HL-60/S4 (cell line): Measurements from ENCODE around the gene LCOR.
"Not testable (repeated sequence)": the region's sequence is repeated elsewhere in the genome, so short reads cannot be mapped to it uniquely, and the experiment has no call there.

Experiments used
- in situ Hi-C: fragments of 300-500 bp; cut with MboI; formaldehyde crosslinking; loops from 2 replicates; pipeline ENCODE4 v1.14.3; 2022; ENCODE audit warnings: low sequenced_read_pairs

LCOR gene

DNA sequence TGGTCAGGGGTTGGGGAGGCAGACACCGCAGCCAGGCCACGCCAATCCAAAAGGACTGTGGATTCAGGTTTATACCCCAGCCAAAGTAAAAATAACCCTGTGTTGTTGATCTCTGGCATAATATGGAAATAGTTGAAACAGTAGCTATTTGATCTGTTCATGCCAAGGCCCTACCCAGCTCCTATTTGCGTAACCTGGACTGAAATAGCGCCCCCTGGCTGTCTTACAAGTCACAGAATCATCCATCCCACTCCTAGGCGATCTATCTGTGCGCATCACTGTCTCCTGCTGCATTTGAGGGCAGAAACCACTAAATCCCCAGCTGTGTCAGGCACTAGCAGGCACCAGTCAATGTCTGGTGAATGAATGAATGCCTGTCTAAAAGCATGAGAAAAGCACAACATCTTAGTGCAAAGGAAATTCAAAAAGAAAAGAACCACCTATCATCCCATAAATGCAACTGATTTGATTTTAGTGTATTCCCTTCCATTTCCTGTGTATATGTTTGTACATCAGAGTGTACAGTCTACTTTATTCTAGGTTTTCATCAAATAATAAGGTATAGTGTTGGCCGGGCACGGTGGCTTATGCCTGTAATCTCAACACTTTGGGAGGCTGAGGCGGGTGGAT lies 193.6 kb downstream of the LCOR start:
- in situ Hi-C loops = no loop called here

DNA sequence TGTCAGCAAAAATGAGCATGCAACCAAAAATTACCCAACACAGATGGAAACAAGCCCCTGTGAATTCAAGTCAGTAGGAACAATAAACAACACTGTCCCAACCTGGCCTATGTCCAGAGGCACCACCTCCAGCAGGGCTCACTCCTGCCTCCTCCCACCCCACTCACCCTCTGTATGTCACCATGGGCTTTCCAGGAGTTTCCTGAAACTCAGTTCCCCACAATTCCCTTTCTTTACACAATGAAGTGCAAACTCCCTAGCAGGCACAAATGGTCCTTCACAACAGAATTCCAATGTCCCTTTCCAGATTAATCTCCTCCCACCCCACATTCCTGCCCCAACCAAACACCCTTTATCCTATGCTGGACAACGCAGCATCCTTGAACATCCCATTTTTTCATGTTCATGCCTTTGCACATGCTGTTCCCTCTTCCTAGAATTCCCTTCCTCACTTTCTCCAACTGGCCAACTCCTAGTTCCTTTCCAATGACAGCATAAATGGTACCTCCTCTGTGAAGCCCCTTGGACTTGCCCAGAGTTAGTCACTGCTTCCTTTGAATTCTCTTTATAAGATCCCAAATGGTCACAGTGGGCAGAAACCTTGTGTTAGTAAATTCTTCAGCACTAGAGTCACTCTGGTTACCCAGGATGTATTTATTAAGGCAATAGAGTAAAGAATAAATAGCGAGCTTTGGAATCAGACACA lies 196.2 kb downstream of the LCOR start:
- in situ Hi-C loops = no loop called here

GRCh38 chr10:97028832-97029178 lies 196.7 kb downstream of the LCOR start:
- in situ Hi-C loops = no loop called here

- in situ Hi-C loops = no loop called here
These were observed 197.2 kb downstream of the LCOR start for GRCh38 chr10:97029271-97029670.

- in situ Hi-C loops = no loop called here
These were observed 198.8 kb downstream of the LCOR start for GRCh38 chr10:97030894-97031293.

- in situ Hi-C loops = no loop called here
These were observed 199.4 kb downstream of the LCOR start for GRCh38 chr10:97031459-97031858.

- in situ Hi-C loops = no loop called here
These were observed 200.5 kb downstream of the LCOR start for GRCh38 chr10:97032624-97033023.

DNA sequence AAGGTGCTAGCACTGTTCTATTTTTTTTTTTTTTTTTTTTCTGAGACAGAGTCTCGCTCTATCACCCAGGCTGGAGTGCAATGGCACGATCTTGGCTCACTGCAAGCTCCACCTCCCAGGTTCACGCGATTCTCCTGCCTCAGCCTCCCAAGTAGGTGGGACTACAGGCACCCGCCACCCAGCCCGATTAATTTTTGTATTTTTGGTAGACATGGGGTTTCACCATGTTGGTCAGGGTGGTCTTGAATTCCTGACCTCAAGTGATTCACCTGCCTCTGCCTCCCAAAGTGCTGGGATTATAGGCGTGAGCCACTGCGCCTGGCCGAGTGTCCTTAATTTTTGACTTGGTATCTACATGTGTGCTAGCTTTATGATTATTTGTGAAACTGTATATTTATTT lies 201.7 kb downstream of the LCOR start:
- in situ Hi-C loops = not testable (repeated sequence)

GRCh38 chr10:97034301-97034700 lies 202.2 kb downstream of the LCOR start:
- in situ Hi-C loops = no loop called here

- in situ Hi-C loops = no loop called here
These were observed 203.1 kb downstream of the LCOR start for GRCh38 chr10:97034958-97035769.

DNA sequence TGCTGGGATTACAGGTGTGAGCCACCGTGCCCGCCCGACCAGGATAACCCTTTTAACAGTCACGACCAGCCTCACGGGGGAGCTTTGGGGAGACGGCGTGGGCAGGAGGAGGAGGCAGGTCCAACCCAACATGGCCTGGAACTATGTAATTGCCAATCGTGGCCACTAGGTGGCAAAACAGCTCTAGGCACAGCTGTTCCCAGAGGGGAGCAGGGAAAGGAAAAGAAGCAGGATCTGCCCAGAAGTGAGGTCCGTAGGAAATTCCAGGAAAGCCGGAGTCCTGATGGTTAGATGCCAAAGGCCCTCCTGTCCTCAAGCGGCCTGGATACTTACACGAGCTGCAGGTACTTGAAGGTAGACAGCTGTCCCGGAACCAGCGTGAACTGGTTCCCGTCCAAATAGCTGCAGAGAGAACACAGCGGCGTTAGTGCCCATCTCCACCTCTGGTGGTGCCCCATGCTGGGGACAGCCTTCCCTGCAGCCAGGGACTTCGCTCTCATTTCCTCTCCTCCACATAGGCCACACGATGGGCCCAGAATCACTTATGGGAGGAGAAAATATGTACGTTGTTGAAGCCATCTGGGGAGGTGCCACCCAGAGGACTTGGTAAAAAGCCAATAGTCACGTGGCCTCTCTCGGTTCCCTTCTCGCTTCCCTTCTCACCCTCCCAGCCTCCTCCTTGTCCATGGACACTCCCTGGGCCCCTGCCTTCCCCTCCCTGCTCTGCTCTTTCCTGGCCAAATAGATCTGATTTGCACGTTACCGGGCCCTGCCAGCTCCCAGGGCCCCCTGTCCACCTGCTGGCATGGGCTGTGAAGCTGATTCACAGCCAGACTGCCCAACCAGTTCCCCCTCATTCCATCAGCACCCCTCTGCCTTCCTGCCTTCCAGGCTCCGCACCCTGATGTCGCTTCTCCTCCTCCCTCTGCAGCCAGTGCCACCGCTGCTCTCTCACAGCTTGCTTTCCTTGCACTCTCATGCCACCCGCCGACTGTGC lies 205.6 kb downstream of the LCOR start:
- in situ Hi-C loops = no loop called here

- in situ Hi-C loops = no loop called here
These were observed 206.6 kb downstream of the LCOR start for GRCh38 chr10:97038688-97039087.

DNA sequence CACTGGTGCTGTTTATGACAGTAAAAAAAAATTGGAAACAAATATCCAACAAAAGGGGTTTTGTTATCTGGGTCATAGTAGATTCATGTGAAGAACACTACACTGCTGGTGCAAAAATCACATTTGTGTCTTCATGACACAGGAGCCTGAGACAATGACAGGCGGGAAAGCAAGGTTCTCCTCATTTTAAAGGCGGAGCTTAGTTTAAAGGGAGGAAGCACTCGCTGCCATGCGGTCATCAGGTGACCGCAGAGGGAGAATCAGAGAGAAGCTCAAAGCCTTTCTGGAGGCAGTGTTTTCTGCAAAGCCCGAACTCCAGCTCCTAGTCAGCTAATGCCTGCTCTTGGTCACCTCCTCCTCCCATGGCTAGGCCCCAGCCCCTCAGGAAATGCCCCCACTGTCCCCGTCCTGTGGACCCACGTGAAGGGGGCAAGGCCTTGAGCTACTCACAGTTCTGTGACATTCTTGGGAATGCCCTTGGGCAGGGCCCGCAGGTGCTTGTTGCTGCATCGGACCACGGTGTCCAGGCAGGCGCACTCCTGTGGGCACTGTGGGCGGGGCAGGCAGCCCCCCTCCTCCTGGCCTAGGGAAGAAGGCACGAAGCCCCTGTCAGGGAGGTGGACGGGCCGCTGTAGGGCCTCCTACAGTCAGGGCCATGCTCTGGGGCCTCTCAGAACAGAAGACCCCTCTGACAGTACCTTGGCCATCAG lies 207.6 kb downstream of the LCOR start:
- in situ Hi-C loops = no loop called here

- in situ Hi-C loops = no loop called here
These were observed 208.1 kb downstream of the LCOR start for GRCh38 chr10:97040248-97040584.

DNA sequence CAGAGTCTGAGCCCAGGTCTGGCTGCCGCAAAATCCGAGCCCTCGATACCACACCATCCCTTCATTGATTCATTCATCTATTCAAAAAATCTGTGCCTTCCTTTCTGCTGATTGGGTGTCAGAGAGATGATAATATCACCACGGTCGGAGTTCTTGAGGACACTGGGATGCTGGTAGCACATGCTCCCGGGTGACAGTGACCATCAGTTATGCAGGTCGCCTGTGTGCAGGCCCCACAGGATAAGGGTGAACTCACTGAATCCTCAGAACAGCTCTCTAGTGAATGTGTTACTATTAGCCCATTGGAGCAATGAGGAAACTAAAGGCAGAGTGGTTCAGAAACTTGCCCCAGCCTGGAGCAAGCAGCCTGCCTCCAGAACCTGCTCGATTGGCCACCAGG lies 208.6 kb downstream of the LCOR start:
- in situ Hi-C loops = no loop called here

- in situ Hi-C loops = no loop called here
These were observed 210.0 kb downstream of the LCOR start for GRCh38 chr10:97042081-97042480.

DNA sequence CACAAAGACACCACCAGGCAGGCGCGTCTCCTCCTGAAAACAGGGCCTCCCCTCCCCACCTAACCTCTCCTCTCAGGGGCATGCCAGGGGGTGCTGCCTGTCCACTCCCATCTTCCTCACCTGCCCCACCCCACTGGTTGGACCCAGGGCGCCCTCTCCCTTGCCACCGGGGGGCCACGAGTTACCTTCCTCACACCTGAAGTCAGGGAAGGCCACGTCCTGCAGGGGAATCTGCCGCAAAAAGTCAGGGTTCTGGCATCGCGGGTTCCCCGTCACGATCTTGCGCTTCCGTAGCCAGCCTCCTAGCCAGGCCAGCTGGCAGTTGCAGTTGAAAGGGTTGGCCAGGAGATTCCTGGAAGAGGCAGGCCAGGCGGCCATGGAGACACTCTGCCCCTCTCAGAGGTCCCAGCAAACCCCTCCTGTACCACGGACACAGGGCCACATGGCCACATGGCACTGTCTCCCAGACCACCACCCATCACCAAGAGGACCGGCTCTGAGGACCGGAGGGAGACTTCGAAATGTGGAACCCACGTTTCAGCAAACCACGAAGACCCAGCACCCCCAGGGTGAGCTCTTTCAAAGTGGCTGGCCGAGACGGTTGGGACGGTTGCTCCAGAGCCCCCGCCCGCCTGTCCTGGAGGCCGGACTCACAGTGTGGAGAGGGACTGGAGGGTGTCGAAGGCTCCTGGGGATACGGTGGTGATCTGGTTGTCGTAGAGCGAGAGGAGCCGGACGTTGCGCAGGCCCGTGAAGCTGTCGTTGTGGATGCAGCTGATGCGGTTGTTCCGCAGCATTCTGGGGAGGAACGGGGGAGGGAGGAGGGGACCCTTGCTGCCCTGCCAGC lies 210.8 kb downstream of the LCOR start:
- in situ Hi-C loops = no loop called here

DNA sequence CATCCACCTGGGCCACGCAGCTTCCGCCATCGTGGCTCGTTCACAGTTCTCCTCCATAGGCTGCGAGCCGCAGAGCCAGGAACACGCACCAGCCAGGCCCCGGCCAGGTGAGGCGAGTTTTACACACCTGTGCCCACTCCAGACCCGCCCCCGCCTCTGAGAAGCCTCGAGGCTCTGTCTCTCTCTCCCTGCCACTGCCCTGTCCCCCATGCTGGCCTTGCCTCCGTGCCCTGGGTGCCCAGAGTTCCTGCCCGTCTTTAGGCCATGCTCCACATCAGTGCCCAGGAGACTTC lies 211.4 kb downstream of the LCOR start:
- in situ Hi-C loops = no loop called here
